ENCODE data around the gene DCDC2C.

GRCh38 chr2:3759331-3759730, 56.0 kb downstream of the DCDC2C start:
- no peak for TF ChIP-seq MAX (IDR thresholded peaks at IDR 0.05)
- no peak for TF ChIP-seq REST (IDR thresholded peaks at IDR 0.05; ENCODE audit: low read depth)
- TF ChIP-seq EP300 (IDR thresholded peaks at IDR 0.05; ENCODE audit: borderline replicate concordance): no peak

Measured in Ishikawa (cell line).